SU-DHL-6 (cell line): ENCODE measurements around the gene SEC63.

ENCODE experiments used
- H2AFZ ChIP-seq: fragments of 200-600 bp; sonication (generic); 2 replicates; pipeline ENCODE4 v1.6.1; 2014; ENCODE audit warnings: low read depth, mild to moderate bottlenecking, moderate library complexity, mixed read lengths, antibody characterized with exemption, low read length; ENCODE audit not compliant: severe bottlenecking
- H3F3A ChIP-seq: fragments of 200-600 bp; shearing (Covaris generic); 2 replicates; pipeline ENCODE4 v1.6.0; 2016; ENCODE audit warnings: antibody characterized with exemption, mild to moderate bottlenecking; ENCODE audit not compliant: insufficient read depth
- H3K27ac ChIP-seq: fragments of 200-600 bp; sonication (generic); 2 replicates; pipeline ENCODE4 v1.5.1; 2016; ENCODE audit warnings: low read depth, mild to moderate bottlenecking, low read length, moderate library complexity, mixed read lengths
- H3K27me3 ChIP-seq: fragments of 200-600 bp; sonication (generic), shearing (Covaris generic); 2 replicates; pipeline ENCODE4 v1.6.0; 2014; ENCODE audit warnings: mild to moderate bottlenecking, low read length
- H3K36me3 ChIP-seq: fragments of 200-600 bp; sonication (generic); 2 replicates; pipeline ENCODE4 v1.6.1; 2014; ENCODE audit warnings: mild to moderate bottlenecking, low read length, mixed read lengths
- H3K4me2 ChIP-seq: fragments of 300-600, 200-600 bp; shearing (Covaris generic), sonication (generic); 2 replicates; pipeline ENCODE4 v1.6.0; 2014; ENCODE audit warnings: low read length, low read depth, mild to moderate bottlenecking; ENCODE audit not compliant: poor library complexity, severe bottlenecking
- H3K4me3 ChIP-seq: fragments of 200-600 bp; sonication (generic); 2 replicates; pipeline ENCODE4 v1.5.1; 2014; ENCODE audit warnings: antibody characterized with exemption, low read length, mild to moderate bottlenecking, mixed read lengths; ENCODE audit not compliant: insufficient read depth, poor library complexity, severe bottlenecking
- H3K79me2 ChIP-seq: fragments of 200-600 bp; sonication (generic); 2 replicates; pipeline ENCODE4 v1.6.1; 2014; ENCODE audit warnings: mild to moderate bottlenecking, low read length, moderate library complexity; ENCODE audit not compliant: insufficient read depth
- H3K9ac ChIP-seq: fragments of 200-600 bp; sonication (generic); 2 replicates; pipeline ENCODE4 v1.7.0; 2014; ENCODE audit warnings: mild to moderate bottlenecking, low read length
- H3K9me2 ChIP-seq: fragments of 200-600 bp; sonication (generic); replicated peaks from 2 replicates; pipeline ENCODE4 v1.6.1; 2014; ENCODE audit warnings: low read length; ENCODE audit not compliant: insufficient read depth
- H3K9me3 ChIP-seq: fragments of 200-600 bp; sonication (generic); 2 replicates; pipeline ENCODE4 v1.6.1; 2014; ENCODE audit warnings: low read length, mixed read lengths; ENCODE audit not compliant: insufficient read depth
- H4K20me1 ChIP-seq: fragments of 200-600 bp; sonication (generic); 2 replicates; pipeline ENCODE4 v1.6.1; 2014; ENCODE audit warnings: low read depth, mild to moderate bottlenecking, antibody characterized with exemption, low read length, moderate library complexity, mixed read lengths
- CTCF ChIP-seq: fragments of 200-600 bp; sonication (generic); IDR thresholded peaks from one replicate; pipeline ENCODE4 v1.5.1; 2017; ENCODE audit warnings: antibody characterized with exemption, mild to moderate bottlenecking, low read length, moderate library complexity; ENCODE audit not compliant: insufficient read depth, poor library complexity, severe bottlenecking
- EZH2phosphoT487 ChIP-seq: fragments of 200-600 bp; sonication (generic), shearing (Covaris generic); conservative IDR thresholded peaks from 2 replicates; pipeline ENCODE4 v1.6.1; 2018; ENCODE audit warnings: mild to moderate bottlenecking, antibody characterized with exemption, low read length, moderate library complexity, mixed read lengths

SEC63 gene

GRCh38 chr6:107971181-107971580 lies 13.2 kb upstream of the SEC63 start:
- no peaks in the 10 kb centered on the region for H3K36me3 ChIP-seq
- H3K4me2 ChIP-seq = no peak overlapping the region
- H3K9me2 ChIP-seq = no peaks in the 10 kb centered on the region
- H2AFZ ChIP-seq = no peak overlapping the region
- no peaks in the 10 kb centered on the region for H3K9me3 ChIP-seq
- no peaks in the 10 kb centered on the region for H3K27me3 ChIP-seq
- TF ChIP-seq EZH2phosphoT487 = no peak
- H3K27ac ChIP-seq = no peak overlapping the region
- H3F3A ChIP-seq = no peaks in the 10 kb centered on the region
- no peak overlapping the region for H3K9ac ChIP-seq
- no peak overlapping the region for H3K4me3 ChIP-seq
- H3K79me2 ChIP-seq = no peaks in the 10 kb centered on the region
- no peaks in the 10 kb centered on the region for H4K20me1 ChIP-seq

- Histone ChIP-seq H4K20me1 (no peaks in the 10 kb centered on the region), H3K27ac (no peak overlapping the region), H3K27me3 (no peaks in the 10 kb centered on the region), H3K4me2 (no peak overlapping the region), H3K79me2 (no peaks in the 10 kb centered on the region), H2AFZ (no peak overlapping the region), H3K9me2 (no peaks in the 10 kb centered on the region), H3K9me3 (no peaks in the 10 kb centered on the region), H3K4me3 (no peak overlapping the region), H3K9ac (no peak overlapping the region), H3K36me3 (no peaks in the 10 kb centered on the region), H3F3A (no peaks in the 10 kb centered on the region)
- TF ChIP-seq CTCF = no peak
- no peak for TF ChIP-seq EZH2phosphoT487
These were observed 12.2 kb upstream of the SEC63 start for GRCh38 chr6:107970255-107970654.

GRCh38 chr6:107968081-107968480 lies 10.1 kb upstream of the SEC63 start:
- H3K9me3 ChIP-seq = no peaks in the 10 kb centered on the region
- H3K9ac ChIP-seq = no peak overlapping the region
- no peaks in the 10 kb centered on the region for H3K27me3 ChIP-seq
- H3K4me3 ChIP-seq = no peak overlapping the region
- no peak overlapping the region for H3K4me2 ChIP-seq
- H3K27ac ChIP-seq = no peak overlapping the region
- H4K20me1 ChIP-seq = no peaks in the 10 kb centered on the region
- no peaks in the 10 kb centered on the region for H3K9me2 ChIP-seq
- H3K36me3 ChIP-seq = no peaks in the 10 kb centered on the region
- no peaks in the 10 kb centered on the region for H3K79me2 ChIP-seq
- H3F3A ChIP-seq = no peaks in the 10 kb centered on the region
- TF ChIP-seq EZH2phosphoT487 = no peak
- no peak for TF ChIP-seq CTCF
- no peak overlapping the region for H2AFZ ChIP-seq

- H3K9me3 ChIP-seq = no peaks in the 10 kb centered on the region
- no peak overlapping the region for H3K4me3 ChIP-seq
- H4K20me1 ChIP-seq = no peaks in the 10 kb centered on the region
- no peaks in the 10 kb centered on the region for H3K36me3 ChIP-seq
- no peak overlapping the region for H3K9ac ChIP-seq
- H3F3A ChIP-seq = no peaks in the 10 kb centered on the region
- no peak overlapping the region for H3K4me2 ChIP-seq
- no peaks in the 10 kb centered on the region for H3K79me2 ChIP-seq
- no peak overlapping the region for H2AFZ ChIP-seq
- no peaks in the 10 kb centered on the region for H3K9me2 ChIP-seq
- no peak for TF ChIP-seq CTCF
- no peak for TF ChIP-seq EZH2phosphoT487
- no peak overlapping the region for H3K27ac ChIP-seq
- H3K27me3 ChIP-seq = no peaks in the 10 kb centered on the region
These were observed 7.7 kb upstream of the SEC63 start for GRCh38 chr6:107965746-107966145.
